Sigmoid colon (tissue), 7 donors: ENCODE measurements around the gene ARMH3. TPM values are rescaled to one million over a fixed set of nuclear protein-coding genes. Genes with fewer than 3 reads are reported as not detected.

Experiments
- DNase-seq: peaks from one replicate; pipeline ENCODE4 v3.0.0-alpha.2; 2019
- H3K27ac ChIP-seq, 4 donors: fragments of 200-600 bp; sonication (generic); one replicate each; pipeline ENCODE4 v1.5.1; 2016 to 2019; ENCODE audit warnings: mild to moderate bottlenecking in 1 of 4
- H3K27me3 ChIP-seq, 3 donors: fragments of 200-600 bp; sonication (generic); one replicate each; pipeline ENCODE4 v1.5.1; 2019; ENCODE audit warnings: mild to moderate bottlenecking in 1 of 3
- H3K36me3 ChIP-seq, 4 donors: fragments of 200-600 bp; sonication (generic); one replicate each; pipeline ENCODE4 v1.5.1; 2016 to 2019
- H3K4me1 ChIP-seq, 4 donors: fragments of 200-600 bp; sonication (generic); one replicate each; pipeline ENCODE4 v1.5.1; 2017 to 2019
- H3K4me3 ChIP-seq, 4 donors: fragments of 200-600 bp; sonication (generic); one replicate each; pipeline ENCODE4 v1.5.1; 2017 to 2019; ENCODE audit warnings: mild to moderate bottlenecking in 2 of 4, moderate library complexity in 1 of 4
- H3K9me3 ChIP-seq, 4 donors: fragments of 200-600 bp in 3 of 4; sonication (generic) in 3 of 4; one replicate each; pipeline versions ENCODE4 v1.5.1 to v1.6.1; 2013 to 2019
- CTCF ChIP-seq, 4 experiments: fragments of 450-650 bp in 3 of 4; fragments of 200-600 bp in 1 of 4; IDR thresholded peaks; one replicate each; pipeline ENCODE4 v1.5.1; 2016 to 2019; ENCODE audit warnings: antibody characterized with exemption in 4 of 4, mild to moderate bottlenecking in 3 of 4, moderate library complexity in 2 of 4
- EP300 ChIP-seq, 4 donors: sonication (generic); formaldehyde crosslinking; IDR thresholded peaks; one replicate each; pipeline ENCODE4 v1.6.1; 2017; ENCODE audit warnings: antibody characterized with exemption in 4 of 4
- POLR2A ChIP-seq, 2 donors: fragments of 450-650 bp; IDR thresholded peaks; one replicate each; pipeline ENCODE4 v1.6.1; 2016; ENCODE audit warnings: antibody characterized with exemption in 2 of 2, mild to moderate bottlenecking in 2 of 2, moderate library complexity in 2 of 2
- POLR2AphosphoS5 ChIP-seq, 4 donors: sonication (generic); formaldehyde crosslinking; IDR thresholded peaks; one replicate each; pipeline ENCODE4 v1.6.1; 2017; ENCODE audit warnings: antibody characterized with exemption in 4 of 4
- WGBS, 2 donors: extraction: QIAGEN DNeasy Blood & Tissue Kit; methylation state at CpG; one replicate each; pipeline ENCODE4 v1.1.7; 2013; 5-methylcytosine and 5-hydroxymethylcytosine counted together
- intact Hi-C: fragments of 100-400 bp; cut with DNase I; formaldehyde crosslinking; loops from one replicate; pipeline ENCODE4 v1.15.1; 2023
- polyA plus RNA-seq, 3 donors: library from polyadenylated mRNA; stranded (reverse); fragments of 200-250 nt; gene quantifications; one replicate each; pipeline ENCODE4 v1.2.3, GENCODE V29; 2013
- total RNA-seq, 4 donors: library from RNA; depleted of rRNA; stranded (reverse); fragments of >200 nt; gene quantifications; one replicate each; pipeline ENCODE4 v1.1.0, GENCODE V29; 2016
- donor health status: healthy with polysubstance abuse.
- donor health status: Bipolar disorder and iron deficiency.
- donor health status: healthy.

ARMH3 gene
- total and polyA plus RNA-seq, 7 donors = 17.4 to 23.2 (median 19.1) TPM

GRCh38 chr10:101843032-101844021, 212.6 kb downstream of the ARMH3 start, which contains the start of gene KCNIP2:
Gene KCNIP2 (minus strand): TSS chr10:101843800. CDS start chr10:101843568, 232 bp downstream.
- intact Hi-C loops = loop anchor here (5.0 kb wide), 1 partner anchor 169 kb away; no protein-coding TSS in a partner anchor
- H3K27me3 ChIP-seq = peaks cover 0 to 5% (median 0%) of the 10 kb centered on the region in 3 donors
- no peaks in the 10 kb centered on the region for H3K9me3 ChIP-seq
- peaks cover 0 to 15% (median 2%) of the 10 kb centered on the region in 4 donors for H3K36me3 ChIP-seq
- 29 to 70% methylated on average over 60 of the region's 60 CpGs for WGBS, 2 donors
- H3K4me1 ChIP-seq = peaks cover 0 to 38% (median 34%) of the 10 kb centered on the region in 4 donors
- DNase-seq = no peak
- no peak within 1 kb of the TSS for H3K27ac ChIP-seq
- TF ChIP-seq POLR2A (IDR thresholded peaks at IDR 0.05) = no peak
- no peak for TF ChIP-seq EP300 (IDR thresholded peaks at IDR 0.05)
- peak in 1 of 4 experiments; percentile 33 for TF ChIP-seq CTCF (IDR thresholded peaks at IDR 0.05)
- peak within 1 kb of the TSS in 2 of 4 donors; percentile 21 to 26 for H3K4me3 ChIP-seq

- intact Hi-C loops = loop anchor here (5.0 kb wide), 1 partner anchor 170 kb away; no protein-coding TSS in a partner anchor
- TF ChIP-seq CTCF (IDR thresholded peaks at IDR 0.05) (no peak), EP300 (IDR thresholded peaks at IDR 0.05) (no peak), POLR2AphosphoS5 (IDR thresholded peaks at IDR 0.05) (no peak), POLR2A (IDR thresholded peaks at IDR 0.05) (no peak)
- Histone ChIP-seq H3K9me3 (no peaks in the 10 kb centered on the region), H3K4me1 (peaks cover 0 to 38% (median 34%) of the 10 kb centered on the region in 4 donors), H3K36me3 (peaks cover 0 to 1% (median 0%) of the 10 kb centered on the region in 4 donors), H3K27ac (no peak overlapping the region), H3K27me3 (peaks cover 0 to 5% (median 0%) of the 10 kb centered on the region in 3 donors), H3K4me3 (no peak overlapping the region)
- DNase-seq = no peak
These were observed 214.1 kb downstream of the ARMH3 start for GRCh38 chr10:101841826-101842225.

- intact Hi-C loops = loop anchor here (5.0 kb wide), 1 partner anchor 171 kb away; no protein-coding TSS in a partner anchor
- H3K27ac ChIP-seq = no peak overlapping the region
- H3K36me3 ChIP-seq = no peaks in the 10 kb centered on the region
- H3K27me3 ChIP-seq = peaks cover 0 to 5% (median 0%) of the 10 kb centered on the region in 3 donors
- H3K4me1 ChIP-seq = peaks cover 0 to 38% (median 34%) of the 10 kb centered on the region in 4 donors
- TF ChIP-seq CTCF (IDR thresholded peaks at IDR 0.05) (peak; percentile 21 to 81 (median 49)), POLR2AphosphoS5 (IDR thresholded peaks at IDR 0.05) (no peak), POLR2A (IDR thresholded peaks at IDR 0.05) (no peak)
- H3K9me3 ChIP-seq = no peaks in the 10 kb centered on the region
- 3% methylated on average over 46 of the region's 46 CpGs for WGBS, 2 donors
- peak; percentile 80 for DNase-seq
- H3K4me3 ChIP-seq = peak overlapping the region in 3 of 4 donors; percentile 26 to 37 (median 37)
These were observed 215.1 kb downstream of the ARMH3 start for GRCh38 chr10:101840741-101841453.

GRCh38 chr10:101840102-101840684, 215.8 kb downstream of the ARMH3 start:
- intact Hi-C loops = loop anchor here (5.0 kb wide), 1 partner anchor 172 kb away; no protein-coding TSS in a partner anchor
- Histone ChIP-seq H3K4me3 (peak overlapping the region in 3 of 4 donors; percentile 21 to 37 (median 37)), H3K9me3 (no peaks in the 10 kb centered on the region), H3K27ac (no peak overlapping the region), H3K4me1 (peaks cover 0 to 38% (median 34%) of the 10 kb centered on the region in 4 donors), H3K36me3 (no peaks in the 10 kb centered on the region), H3K27me3 (peaks cover 0 to 5% (median 0%) of the 10 kb centered on the region in 3 donors)
- TF ChIP-seq POLR2AphosphoS5 (IDR thresholded peaks at IDR 0.05) = no peak
- TF ChIP-seq EP300 (IDR thresholded peaks at IDR 0.05) = no peak
- TF ChIP-seq POLR2A (IDR thresholded peaks at IDR 0.05) = no peak
- TF ChIP-seq CTCF (IDR thresholded peaks at IDR 0.05) = no peak
- WGBS, 2 donors = 2 to 4% methylated on average over 19 of the region's 19 CpGs
- DNase-seq = no peak
